MV-4-11 (cell line): ENCODE measurements around the gene WWOX.

ENCODE experiments used
- DNase-seq: peaks from one replicate; lab custom pipeline; 2025; lab: John Stamatoyannopoulos, UW

The WWOX gene

DNA sequence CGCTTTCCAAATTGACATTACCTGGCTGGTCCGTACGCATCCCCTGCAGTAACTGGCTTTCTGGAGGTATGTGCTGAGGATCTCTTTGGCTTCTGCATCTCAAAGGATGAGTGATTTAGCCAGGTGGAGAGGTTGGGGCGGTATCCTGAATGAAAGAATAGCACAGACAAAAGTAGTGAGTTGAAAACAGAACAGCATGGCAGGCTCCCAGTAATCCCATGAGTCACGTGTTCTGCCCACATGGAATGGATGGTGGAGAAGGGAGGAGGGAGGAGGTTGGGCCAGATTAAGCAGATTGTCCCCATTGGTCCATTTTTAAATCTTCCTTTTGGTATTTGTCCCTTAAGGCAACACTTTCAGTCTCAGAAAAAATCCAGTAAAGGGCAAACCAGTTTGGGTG lies 176.0 kb downstream of the WWOX start:
- DNase-seq, result no peak

DNA sequence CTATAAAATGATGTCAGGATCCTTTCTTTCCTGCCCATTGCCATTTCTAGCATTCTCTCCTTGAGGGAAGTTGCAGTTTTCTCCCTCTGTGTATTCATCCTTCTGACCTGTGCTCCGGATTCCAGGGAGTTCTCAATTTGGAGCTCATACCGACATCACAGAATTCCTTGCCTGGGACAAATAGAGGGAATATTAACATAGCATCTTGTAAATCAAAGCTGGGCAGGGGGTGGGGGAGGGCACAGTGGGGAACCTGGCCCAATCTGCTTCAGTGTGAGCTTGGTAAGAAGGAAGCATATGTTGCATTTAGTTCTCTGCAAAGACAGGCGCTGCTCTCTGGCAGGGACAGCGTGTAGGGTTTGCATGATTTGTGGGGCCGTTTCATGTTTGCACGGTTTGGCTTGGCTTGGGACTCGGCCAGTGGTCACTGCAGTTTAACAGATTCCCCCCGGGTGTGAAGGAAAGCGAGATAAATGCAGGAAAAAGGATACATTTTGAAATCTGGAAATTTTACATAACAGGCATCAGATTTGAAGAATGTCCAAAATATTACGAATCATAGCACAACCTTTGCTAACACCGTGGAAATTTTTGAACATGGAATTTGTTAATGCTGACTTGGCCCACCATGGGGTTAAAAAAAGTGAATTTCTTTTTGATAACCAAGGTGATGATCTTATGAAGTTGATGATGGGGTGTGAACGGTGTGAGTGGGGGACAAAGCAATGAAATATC lies 178.0 kb downstream of the WWOX start:
- DNase-seq, result no peak

DNA sequence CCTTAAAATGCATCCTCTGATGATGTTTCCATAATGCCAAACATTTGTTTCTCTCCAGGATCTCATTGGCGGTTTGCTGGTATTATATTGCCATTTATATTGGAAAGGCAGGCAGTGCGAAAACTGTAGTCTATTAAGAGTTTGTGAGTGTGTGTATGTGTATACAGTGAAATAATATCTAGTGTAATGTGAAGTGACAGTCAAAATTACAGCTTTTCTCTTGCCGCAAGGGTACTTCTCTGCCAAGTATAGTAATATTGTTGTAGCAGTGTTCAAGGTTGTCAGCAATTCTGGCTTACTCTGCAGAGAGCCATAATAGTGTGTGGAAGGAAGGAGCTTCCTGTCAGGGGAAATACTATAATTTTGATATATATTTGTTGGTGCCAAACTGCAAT lies 178.6 kb downstream of the WWOX start:
- no peak for DNase-seq

DNA sequence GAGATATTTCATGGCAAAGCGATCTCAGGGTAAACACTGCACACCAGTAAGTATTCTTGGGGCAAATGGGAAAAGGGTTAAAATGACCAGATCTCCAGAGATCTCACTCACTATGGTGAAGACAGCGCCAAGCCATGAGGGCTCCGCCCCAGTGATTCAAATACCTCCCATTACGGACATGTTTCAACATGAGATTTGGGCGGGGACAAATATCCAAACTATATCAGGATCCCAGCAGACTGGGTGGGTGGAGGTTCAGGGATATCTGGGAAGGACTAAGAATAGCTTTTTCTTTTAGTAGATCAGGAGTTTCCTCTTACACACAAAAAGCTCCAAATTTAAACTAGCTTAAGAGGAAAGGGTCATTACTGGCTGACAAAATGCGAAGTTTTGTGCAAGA lies 181.7 kb downstream of the WWOX start:
- DNase-seq, result no peak

DNA sequence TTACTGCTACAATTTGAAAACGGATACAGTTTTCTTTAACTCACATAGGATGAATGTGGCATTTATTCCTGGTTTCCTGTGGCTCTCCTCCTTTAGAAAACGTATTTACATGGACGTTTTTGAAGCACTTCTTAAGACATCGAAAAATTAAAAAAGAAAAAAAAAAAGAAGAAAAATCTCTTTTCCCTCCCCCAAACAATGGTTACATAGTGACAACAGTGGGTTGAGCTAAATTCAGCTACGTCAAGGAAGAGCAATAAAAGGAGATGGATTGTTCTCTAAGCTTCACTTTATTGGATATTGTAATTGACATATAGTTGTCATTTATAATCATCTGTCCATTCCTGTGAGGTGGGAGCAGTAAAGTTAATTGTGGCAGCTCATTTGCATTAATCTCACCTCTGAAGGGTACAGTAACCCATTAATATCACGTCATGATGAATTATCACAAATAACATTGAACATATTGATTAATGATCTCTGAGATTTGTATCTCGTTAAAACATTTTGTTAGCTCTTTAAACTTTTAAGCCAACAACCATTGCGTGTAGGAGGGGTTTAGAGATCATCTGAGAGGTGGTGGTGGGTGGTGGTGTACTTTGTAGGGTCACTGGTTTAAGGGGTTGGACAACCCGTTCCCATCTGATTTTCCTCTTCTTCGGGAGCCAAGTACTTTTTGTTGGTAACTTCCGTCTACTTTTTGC lies 184.2 kb downstream of the WWOX start:
- no peak for DNase-seq

DNA sequence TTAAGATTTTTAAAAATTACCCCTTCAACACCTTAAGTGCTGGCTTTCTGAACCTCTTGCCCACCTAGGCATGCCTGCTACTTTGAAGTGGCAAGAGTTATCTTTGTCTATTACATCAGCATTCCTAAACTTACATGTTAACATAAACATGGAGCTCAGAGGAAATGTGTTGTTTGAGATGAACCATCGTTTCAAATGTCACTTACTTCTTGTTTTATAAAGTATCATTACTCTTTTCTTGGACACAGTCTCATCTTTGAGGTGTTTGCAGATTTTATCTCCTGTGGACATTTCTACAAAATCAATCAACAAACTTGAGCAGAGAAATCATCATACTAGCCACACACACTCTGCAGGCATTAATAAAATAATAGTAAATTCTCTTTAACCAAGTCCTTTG lies 184.9 kb downstream of the WWOX start:
- no peak for DNase-seq

DNA sequence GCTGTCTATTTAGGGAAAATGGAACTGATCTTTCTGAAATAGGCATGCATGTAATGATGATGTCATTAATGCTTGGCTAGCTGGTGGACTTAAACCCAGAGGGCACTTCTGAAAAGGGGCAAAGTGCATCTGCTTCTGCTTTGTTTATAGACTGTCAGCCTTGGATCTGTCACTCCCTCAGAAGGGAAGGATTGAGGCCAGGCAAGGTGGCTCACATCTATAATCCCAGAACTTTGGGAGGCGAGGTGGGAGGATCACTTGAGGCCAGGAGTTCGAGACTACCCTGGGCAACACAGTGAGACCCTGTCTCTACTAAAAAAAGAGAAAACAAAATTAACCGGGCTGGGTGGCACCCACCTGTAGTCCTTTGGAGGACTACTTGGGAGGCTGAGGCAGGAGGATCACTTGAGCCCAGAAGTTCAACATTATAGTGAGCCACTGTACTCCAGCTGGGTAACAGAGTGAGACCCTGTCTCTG lies 185.5 kb downstream of the WWOX start:
- no peak for DNase-seq

DNA sequence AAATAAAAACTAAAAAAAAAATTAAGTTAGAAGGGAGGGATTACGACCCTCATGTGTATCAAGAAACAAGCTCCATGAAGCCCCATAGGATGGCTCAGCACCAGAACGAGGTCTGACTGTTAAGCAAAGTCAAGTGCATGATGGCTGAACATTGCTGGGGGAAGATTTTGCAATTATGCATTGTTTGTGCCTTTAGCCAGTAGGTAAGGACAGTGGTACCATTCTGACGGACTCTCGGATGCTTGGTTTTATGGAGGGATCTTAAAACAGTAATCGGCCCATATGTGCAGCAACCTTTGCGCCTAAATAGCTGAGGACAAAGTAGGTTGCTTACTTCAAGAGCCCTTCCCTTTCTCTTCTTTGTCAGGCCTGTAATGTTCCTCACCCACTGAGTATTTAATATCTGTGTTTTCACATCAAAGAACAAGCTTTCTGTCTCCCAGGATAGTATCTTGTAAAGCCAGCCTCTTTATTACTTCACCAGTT lies 186.0 kb downstream of the WWOX start:
- no peak for DNase-seq

DNA sequence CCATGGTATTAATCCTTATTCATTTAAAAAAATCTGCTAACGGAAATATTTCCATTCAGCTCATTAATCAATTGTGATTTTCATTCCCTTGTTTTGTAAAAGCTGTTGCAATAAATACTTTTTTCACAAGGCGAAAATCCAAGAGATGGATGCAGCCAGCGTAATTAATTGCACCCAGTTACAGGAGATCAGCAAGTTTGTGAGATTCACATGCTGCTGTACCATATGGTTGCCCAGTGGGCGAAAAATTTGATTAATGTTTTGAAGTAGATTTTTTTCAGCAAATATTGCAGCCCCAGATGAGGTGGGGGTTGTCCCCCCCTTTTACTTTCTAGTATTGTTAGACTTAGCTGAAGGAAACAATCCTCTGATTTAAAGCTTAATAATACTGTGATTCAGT lies 186.6 kb downstream of the WWOX start:
- no peak for DNase-seq

DNA sequence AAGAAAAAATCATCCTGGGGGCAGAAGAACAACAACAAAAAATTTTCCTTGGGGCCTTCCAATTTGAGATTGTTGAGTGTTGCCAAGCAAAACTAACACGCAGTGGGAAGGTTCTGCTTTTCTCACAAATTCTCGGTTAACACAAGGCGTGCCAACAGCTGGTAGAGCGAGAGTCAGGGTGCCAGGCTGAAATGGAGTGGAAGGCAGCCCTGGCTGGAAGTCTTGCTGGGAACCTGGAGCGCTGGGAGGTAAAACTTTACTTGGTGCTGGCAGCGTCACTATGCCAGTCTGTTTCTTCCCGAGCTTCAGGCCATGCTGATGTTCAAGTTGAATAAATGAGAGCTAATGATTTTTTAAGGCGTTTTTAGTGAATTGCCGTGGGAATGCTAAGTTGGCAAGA lies 189.4 kb downstream of the WWOX start:
- no peak for DNase-seq

DNA sequence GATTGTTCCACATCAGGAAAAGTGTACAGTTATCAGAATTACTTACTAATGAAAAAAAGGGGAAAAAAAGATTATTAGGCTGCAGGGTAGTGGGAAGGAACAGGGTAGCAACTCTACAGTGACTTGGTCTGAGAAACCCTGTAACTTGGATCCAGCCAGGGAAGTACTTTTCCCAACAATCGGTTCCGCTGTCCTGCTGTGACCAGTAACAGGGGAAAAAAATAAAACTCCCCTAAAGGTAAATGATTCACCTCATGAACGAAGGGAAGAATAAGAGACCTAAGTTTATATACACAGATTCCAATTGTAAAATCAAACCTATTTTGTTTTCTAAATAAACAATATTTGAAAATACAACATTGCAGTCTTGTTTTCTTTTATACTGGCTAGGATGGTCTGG lies 189.9 kb downstream of the WWOX start:
- no peak for DNase-seq

DNA sequence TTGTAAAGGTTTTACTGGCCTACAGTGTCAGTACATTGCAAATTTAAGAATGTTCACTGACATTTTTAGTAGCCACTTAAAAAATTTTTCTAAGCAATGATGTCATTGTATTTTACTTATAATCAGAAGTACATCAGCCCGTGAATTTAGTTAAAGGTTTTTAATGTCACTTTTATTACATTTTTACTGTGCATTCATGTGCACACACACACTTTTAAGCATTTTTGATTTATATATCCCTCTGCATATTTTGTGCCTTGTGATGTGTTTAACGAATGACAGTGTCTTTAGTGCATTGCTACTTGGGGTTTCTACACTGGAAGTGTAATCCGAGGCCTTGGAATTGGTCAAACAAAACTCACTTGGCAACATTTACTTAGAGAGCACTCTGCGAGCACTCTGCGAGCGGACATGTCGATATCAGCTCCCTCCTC lies 190.4 kb downstream of the WWOX start:
- DNase-seq, result no peak

DNA sequence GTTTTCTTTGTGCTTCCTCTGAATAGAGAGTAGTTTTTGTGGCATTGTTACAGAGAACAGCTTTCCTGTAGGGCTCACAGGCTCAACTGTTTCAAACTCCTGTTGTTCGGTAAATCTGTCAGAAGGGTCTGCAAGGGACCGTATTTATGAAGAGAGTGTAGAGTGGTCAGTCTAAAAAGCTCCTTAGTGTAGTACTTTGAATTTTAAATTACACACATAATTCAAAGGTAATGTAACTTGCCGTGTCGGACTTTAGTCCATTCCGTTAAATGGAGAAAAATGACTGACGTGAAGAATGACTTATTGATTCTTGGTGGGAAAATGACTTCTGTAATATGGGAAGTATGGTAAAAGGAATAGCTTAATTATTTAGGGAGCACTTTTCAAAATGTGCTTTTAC lies 190.9 kb downstream of the WWOX start:
- DNase-seq, result no peak

DNA sequence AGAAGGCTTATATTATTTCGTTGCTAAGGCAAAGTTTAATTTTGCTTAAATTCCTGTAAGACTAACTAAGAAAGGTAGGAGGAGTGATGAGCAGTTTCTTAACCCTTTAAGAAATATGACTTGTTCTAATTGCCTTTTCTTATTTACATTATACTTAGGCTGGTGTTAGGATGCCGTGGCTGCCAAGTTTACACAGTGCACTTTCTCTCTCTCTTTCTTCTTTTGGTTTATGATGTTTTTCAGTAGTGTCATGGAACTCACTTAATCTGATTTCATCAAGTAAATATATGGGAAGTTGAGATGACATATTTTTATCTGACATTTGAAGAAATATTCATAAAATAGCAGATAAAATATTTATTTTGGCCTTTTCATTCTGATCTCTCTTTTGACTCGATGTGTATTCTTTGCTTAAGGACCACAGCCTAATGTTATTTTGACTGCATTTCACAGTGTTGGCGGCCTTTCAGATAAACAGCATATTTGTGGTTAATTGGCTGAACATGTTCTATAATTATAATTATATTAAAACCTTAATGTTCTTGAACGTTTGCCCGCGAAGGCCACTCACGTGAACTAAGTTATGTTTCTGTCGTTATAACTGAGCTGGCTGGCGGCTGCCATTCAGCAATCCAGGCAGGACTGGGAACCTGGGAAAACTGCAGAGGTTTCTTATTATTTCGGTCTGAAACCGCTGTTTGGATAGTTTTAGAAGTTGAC lies 191.6 kb downstream of the WWOX start:
- DNase-seq, result no peak

DNA sequence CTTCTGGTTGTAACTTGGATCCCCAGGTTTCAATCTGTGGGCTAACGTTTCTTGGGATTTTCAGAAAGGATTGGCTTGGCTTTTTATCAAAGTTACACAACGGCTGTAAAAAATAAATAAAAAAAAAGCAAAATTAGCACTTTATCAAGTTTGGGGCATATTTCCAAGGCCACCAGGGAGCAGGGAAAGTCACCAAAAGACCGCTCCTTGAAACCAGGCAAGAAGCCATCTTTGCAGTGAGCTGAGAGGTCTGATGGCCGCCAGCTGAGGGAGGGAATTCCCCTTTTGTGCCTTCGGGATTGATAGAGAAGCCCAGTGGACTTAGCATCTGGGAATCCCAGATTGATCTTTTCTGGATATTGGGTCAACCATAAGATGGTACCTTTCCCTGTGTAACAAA lies 192.2 kb downstream of the WWOX start:
- DNase-seq, result no peak

DNA sequence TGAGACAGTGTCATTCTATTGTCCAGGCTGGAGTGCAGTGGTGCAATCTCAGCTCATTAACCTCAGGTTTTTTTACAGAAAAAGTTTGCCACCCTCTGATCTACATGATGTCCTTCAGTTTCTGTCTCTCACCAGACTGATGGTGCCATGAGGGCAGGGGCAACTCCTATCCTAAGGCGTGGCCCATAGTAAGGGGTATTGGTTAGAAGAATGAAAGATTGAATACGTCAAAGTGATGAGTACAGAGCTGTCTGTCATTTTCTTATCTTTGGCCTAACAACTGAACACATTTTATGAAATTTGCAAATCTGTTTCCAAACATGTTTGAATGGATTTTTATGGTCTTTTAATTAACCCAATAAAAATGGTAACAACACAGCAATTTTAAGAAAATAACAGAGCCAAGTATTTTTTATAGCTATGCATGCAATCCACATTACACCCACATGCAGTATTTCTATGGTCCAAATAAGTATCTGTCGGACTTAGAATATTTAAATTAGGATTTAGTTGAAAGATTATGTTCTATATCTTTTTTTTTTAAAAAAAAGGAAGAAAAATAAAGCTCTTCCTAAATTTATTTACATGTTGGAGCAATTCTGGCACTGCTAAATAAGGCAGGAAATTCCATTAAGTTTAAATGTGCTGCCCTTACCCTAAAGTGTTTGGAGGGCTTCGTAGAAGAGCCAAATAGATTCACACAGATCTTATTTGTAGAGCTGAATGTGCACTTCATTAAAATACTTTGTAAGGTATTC lies 192.8 kb downstream of the WWOX start:
- DNase-seq, result no peak

DNA sequence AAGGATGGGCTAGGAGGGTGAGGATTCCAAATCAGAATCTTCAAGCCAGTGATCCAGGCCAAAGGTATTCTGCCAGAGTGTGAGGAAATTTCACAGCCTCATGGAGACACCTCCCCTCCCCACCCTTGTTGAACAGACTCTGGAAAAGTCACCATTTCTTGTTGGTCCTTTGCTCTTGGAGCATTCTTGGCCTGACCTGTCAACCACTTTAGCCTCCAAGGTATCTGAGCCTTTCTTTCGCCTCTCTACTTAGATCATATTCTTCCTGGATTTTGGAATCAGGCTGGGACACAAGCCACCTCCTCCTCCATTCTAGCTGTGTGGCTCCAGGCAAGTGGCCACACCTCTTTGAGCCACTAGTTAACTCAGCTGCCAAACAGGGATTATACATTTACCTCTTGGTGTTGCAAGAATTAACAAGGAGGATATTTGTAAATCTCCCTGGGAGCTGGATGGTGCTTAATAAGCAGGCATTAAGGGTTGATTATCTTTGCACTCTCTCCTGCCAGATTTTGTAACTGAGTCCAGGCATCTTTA lies 193.5 kb downstream of the WWOX start:
- DNase-seq, result no peak

DNA sequence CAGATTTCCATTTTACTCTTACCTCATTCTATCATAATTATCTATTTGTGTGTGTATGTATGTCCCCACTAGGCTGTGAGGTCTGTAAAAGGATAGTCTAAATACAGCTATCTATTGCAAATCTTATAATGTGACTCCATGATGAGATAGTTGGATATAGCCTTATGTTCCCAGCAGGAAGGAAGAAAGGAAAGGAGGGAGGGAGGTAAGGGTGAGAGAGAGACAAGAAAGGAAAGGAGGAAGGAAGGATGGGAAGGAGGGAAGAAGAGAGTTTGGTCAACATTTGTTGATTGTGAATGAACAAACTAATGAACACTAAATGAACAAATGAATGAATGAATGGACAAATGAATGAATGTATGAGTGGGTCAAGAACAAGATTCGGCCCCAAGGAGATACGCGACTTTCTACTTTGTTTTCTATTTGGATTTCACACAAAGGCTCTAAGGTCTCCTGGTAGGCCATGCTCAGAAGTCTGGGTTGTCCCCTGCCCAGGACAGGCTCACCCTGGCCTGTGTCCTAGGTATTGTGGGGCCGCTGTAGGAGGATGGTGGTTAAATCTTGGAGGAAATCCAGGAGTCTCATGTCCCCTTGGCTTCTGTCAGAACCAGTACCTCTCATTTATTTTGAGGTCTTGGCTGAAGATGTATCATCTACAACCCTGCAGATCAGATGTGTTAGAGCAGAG lies 195.2 kb downstream of the WWOX start:
- DNase-seq, result no peak

DNA sequence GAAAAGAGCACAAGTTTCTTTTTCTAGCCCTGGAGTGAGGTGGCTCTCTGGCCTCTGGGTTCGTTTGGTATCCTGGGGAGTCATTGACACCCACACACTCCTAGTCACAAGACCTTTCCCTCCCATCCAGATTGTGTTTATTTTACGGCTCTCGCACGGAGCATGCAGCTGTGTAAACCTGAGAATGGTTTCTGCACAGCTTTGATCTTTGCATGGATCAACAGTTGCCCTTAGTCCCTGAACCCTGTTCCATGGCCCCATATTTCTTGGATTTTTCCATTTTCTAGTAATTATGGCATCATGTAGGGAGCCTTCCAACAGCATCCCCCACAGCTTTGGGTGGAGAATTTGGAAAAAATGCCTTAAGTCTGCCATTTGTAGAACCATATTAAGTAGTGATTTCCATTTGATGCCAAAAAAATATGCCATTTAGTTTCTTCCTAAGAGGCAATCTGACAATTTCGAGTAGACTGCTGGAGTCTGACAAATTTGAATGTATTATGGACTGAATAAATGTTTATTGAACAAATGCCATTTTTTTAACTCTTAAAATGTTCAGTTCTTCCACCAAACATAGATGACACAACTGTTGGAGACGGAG lies 197.7 kb downstream of the WWOX start:
- no peak for DNase-seq

DNA sequence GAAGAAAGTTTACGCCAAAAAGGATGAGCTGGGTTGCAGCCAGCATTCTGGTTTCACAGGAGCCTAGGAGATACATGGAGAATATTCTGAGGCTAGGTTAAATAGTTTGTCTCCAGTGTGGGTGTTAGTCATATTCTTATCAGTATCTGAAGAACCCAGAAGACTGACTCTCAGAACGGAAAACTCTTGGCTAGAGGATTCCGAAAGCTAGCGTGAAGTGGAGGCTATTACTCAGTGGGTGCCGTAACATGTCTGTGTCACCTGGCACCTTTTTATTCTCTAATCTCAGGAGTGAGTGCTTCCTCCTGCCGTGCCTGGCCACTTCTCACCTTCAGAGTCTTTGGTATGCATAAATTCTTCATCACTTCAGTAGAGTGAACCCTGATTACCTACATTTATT lies 199.5 kb downstream of the WWOX start:
- DNase-seq, result no peak

DNA sequence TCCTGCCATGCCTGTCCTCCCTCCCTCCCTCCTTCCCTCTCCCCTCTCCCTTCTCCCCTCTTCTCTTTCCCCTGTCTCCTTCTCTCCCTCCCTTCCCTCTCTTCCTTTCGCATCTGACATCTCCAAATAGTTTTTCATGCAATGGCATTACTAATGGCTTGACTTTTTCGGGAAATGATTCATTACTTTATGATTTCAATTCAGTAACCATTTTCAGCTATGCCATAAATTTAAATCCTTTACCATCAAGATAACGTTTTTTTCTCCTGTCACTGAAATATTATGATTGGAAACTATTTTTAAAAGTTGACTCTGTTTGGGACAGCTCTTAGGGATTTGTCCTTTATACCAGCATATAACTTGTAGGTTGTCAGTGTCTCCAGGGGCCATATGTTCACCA lies 201.0 kb downstream of the WWOX start:
- DNase-seq, result no peak
